ENCODE data around the gene HSD17B13. TPM values are rescaled to one million over a fixed set of nuclear protein-coding genes. Genes with fewer than 3 reads are reported as not detected.

HSD17B13 gene
- total and polyA plus RNA-seq, 12 donors = 0.10 to 0.83 (median 0.36) TPM; not detected in 3

DNA sequence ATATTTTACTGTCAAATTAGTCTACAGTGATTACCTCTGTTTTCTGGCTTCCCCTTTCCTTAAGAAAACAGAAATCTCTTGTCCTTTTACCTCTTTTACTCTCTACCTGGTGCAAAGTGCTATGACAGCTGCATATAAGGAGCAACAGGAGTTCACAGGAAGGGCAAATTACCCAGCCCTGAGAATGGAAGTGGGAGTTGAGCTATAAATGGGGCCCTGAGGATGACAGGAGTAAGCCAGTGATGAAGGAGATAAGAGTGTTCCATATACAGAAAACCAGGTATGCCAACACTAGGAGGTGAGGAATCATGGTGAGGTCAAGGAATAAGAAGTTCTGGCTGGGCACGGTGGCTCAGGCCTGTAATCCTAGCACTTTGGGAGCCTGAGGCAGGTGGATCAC is 4.5 kb upstream of the HSD17B13 start:
- H3K36me3 ChIP-seq = no peaks in the 10 kb centered on the region
- no peaks in the 10 kb centered on the region for H3K27me3 ChIP-seq
- TF ChIP-seq, protein P1, sequence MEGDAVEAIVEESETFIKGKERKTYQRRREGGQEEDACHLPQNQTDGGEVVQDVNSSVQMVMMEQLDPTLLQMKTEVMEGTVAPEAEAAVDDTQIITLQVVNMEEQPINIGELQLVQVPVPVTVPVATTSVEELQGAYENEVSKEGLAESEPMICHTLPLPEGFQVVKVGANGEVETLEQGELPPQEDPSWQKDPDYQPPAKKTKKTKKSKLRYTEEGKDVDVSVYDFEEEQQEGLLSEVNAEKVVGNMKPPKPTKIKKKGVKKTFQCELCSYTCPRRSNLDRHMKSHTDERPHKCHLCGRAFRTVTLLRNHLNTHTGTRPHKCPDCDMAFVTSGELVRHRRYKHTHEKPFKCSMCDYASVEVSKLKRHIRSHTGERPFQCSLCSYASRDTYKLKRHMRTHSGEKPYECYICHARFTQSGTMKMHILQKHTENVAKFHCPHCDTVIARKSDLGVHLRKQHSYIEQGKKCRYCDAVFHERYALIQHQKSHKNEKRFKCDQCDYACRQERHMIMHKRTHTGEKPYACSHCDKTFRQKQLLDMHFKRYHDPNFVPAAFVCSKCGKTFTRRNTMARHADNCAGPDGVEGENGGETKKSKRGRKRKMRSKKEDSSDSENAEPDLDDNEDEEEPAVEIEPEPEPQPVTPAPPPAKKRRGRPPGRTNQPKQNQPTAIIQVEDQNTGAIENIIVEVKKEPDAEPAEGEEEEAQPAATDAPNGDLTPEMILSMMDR (IDR thresholded peaks at IDR 0.05) = no peak
- H3K4me1 ChIP-seq = no peaks in the 10 kb centered on the region
- DNase-seq (no peak), ATAC-seq (no peak)
- 91 to 92% methylated on average over 1 of the region's 1 CpG for WGBS, 2 donors
- H3K4me3 ChIP-seq = no peak overlapping the region
- peaks cover 0 to 28% (median 0%) of the 10 kb centered on the region in 11 donors for H3K9me3 ChIP-seq
- intact Hi-C loops (cut with DNase I) = no loop called here
- H3K27ac ChIP-seq = no peak overlapping the region

DNA sequence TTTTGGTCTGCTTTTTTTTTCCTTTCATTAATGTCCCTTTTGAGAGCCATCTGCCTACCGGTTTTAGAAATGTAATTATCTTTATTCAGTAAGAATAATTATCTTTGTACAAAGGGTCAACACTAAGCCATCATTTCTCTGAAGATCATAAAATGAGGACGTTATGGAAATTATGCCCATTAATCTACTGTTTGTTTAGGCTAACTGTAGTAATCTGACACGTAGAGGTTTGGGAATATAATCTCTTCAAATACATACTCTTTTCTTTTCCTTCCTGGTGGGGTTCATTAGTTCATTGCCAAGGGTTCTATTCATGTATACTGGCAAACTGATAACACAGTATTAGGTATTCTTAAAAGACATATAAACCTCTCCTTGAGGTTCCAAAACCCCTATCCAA is 3.8 kb upstream of the HSD17B13 start:
- peaks cover 0 to 21% (median 0%) of the 10 kb centered on the region in 11 donors for H3K9me3 ChIP-seq
- no peak overlapping the region for H3K4me3 ChIP-seq
- intact Hi-C loops (cut with DNase I) = no loop called here
- ATAC-seq (no peak), DNase-seq (no peak)
- no peaks in the 10 kb centered on the region for H3K36me3 ChIP-seq
- H3K4me1 ChIP-seq = no peaks in the 10 kb centered on the region
- no peaks in the 10 kb centered on the region for H3K27me3 ChIP-seq
- no peak overlapping the region for H3K27ac ChIP-seq
- TF ChIP-seq, protein P1 (IDR thresholded peaks at IDR 0.05) = no peak
- 71 to 79% methylated on average over 3 of the region's 3 CpGs for WGBS, 2 donors

DNA sequence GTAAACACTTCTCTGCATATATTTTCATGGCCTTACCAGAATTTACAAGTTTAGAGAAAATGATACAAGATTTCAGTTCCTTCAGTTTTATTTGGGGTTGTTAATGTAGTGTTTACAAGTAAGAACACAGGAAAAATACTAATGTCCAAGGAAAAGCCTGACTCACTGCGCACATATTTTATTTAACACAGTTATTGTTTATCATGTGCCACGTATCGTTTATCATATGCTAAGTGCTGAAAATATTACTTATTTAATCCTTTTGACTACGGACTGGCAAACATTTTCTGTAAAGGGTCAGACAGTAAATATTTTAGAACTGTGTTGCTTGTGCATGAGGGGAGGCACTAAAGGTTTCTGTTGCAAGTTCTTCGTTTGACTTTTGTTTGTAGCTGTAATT is 794 bp downstream of the HSD17B13 start:
- intact Hi-C loops (cut with DNase I) = no loop called here
- Histone ChIP-seq H3K27ac (no peak overlapping the region), H3K4me3 (no peak overlapping the region), H3K36me3 (no peaks in the 10 kb centered on the region), H3K27me3 (no peaks in the 10 kb centered on the region), H3K9me3 (no peaks in the 10 kb centered on the region), H3K4me1 (no peaks in the 10 kb centered on the region)
- DNase-seq (no peak), ATAC-seq (no peak)
- 64 to 76% methylated on average over 5 of the region's 5 CpGs for WGBS, 2 donors
- TF ChIP-seq, protein P1 (IDR thresholded peaks at IDR 0.05) = no peak

DNA sequence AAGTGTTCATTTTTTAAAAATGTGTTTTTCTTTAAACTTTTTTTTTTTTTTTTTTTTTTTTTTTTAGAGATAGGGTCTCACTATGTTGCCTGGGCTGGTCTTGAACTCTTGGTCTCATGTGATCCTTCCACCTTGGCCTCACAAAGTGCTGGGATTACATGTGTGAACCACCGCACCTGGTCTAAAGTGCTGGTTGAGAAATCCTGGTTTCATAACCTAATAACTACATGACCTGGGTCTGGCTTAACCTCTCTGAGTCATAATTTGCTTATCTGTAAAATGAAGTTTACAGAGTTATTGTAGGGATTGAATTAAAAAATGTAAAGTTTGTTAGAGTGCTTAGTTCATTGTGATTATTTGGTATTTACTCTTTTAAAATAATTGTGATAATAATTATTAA is 5.2 kb downstream of the HSD17B13 start:
- WGBS, 2 donors = 63 to 100% methylated on average over 1 of the region's 1 CpG

More for the DNA sequence above, 5.2 kb downstream of the HSD17B13 start:
- H3K9me3 ChIP-seq = no peaks in the 10 kb centered on the region
- peaks cover 0 to 18% (median 4%) of the 10 kb centered on the region in 9 donors for H3K4me1 ChIP-seq
- no peaks in the 10 kb centered on the region for H3K27me3 ChIP-seq
- TF ChIP-seq, protein P1 (IDR thresholded peaks at IDR 0.05) = no peak
- ATAC-seq (no peak), DNase-seq (no peak)
- no peak overlapping the region for H3K4me3 ChIP-seq
- intact Hi-C loops (cut with DNase I) = no loop called here
- H3K27ac ChIP-seq = no peak overlapping the region
- H3K36me3 ChIP-seq = no peaks in the 10 kb centered on the region

Data from heart right ventricle (tissue), 16 donors.